ENCODE measurements around the gene A2M. TPM values are rescaled to one million over a fixed set of nuclear protein-coding genes. Genes with fewer than 3 reads are reported as not detected.

The A2M gene
- total and polyA plus RNA-seq, 2 of the 4 experiments (the other 2 are of a cell fraction): 1.1 to 3.2 TPM

GRCh38 chr12:9098115-9098452 lies 17.6 kb downstream of the A2M start:
- no peaks in the 10 kb centered on the region for H3K9me1 ChIP-seq (ENCODE audit: insufficient read depth, low read length)
- in situ Hi-C loops (cut with MboI; ENCODE audit: low sequenced_read_pairs): no loop called here
- no peak overlapping the region for H4K5ac ChIP-seq (ENCODE audit: low read depth, low read length)
- H3K9me3 ChIP-seq (ENCODE audit: control insufficient read depth, insufficient read depth, low read length): no peaks in the 10 kb centered on the region
- DNase-seq (no peak), ATAC-seq (ENCODE audit: low read depth) (no peak)
- intact Hi-C loops (cut with micrococcal nuclease): no loop called here
- no peak overlapping the region for H3K4ac ChIP-seq (ENCODE audit: low read depth, low read length)
- H4K91ac ChIP-seq (ENCODE audit: insufficient read depth, low read depth, low read length): no peak overlapping the region
- H4K20me1 ChIP-seq (ENCODE audit: insufficient read depth, low read length): no peaks in the 10 kb centered on the region
- H3K9ac ChIP-seq (ENCODE audit: low read depth, low read length): no peak overlapping the region
- no CpG with 5 or more reads among the region's 6 CpGs for WGBS, 2 experiments (ENCODE audit: extremely low coverage in 2 of 2, insufficient read length in 1 of 2)
- H2AK9ac ChIP-seq (replicated peaks; ENCODE audit: low read depth, low read length, poor library complexity): no peak overlapping the region
- no peaks in the 10 kb centered on the region for H3K79me1 ChIP-seq (ENCODE audit: low read depth in 1 of 2, low read length in 2 of 2)
- H2BK5ac ChIP-seq (ENCODE audit: low read depth, low read length, poor library complexity, severe bottlenecking): no peak overlapping the region
- no peak overlapping the region for H2AK5ac ChIP-seq (ENCODE audit: low read depth, low read length)
- no peaks in the 10 kb centered on the region for H3K4me1 ChIP-seq (ENCODE audit: control insufficient read depth, insufficient read depth, low read length)
- no peak overlapping the region for H2BK20ac ChIP-seq (ENCODE audit: low read depth, low read length)
- TF ChIP-seq SMC3 (IDR thresholded peaks at IDR 0.05; ENCODE audit: low read depth, low read length) (no peak), ELK1 (IDR thresholded peaks at IDR 0.05; ENCODE audit: borderline replicate concordance, low read depth, low read length) (no peak), MAZ (IDR thresholded peaks at IDR 0.05; ENCODE audit: borderline replicate concordance, low read depth, low read length) (no peak), RFX5 (IDR thresholded peaks at IDR 0.05; ENCODE audit: low read depth, low read length) (no peak), RCOR1 (IDR thresholded peaks at IDR 0.05; ENCODE audit: insufficient replicate concordance, low read length) (no peak), MAFK (IDR thresholded peaks at IDR 0.05; ENCODE audit: low read depth, low read length) (no peak), CHD1 (IDR thresholded peaks at IDR 0.05; ENCODE audit: low read depth, low read length) (no peak), CTCF (conservative IDR thresholded peaks at IDR 0.05; ENCODE audit: low read depth, low read length) (no peak), CEBPB (IDR thresholded peaks at IDR 0.05; ENCODE audit: low read depth, low read length) (no peak), NFE2L2 (IDR thresholded peaks at IDR 0.05; ENCODE audit: low read depth, low read length) (no peak), RAD21 (IDR thresholded peaks at IDR 0.05; ENCODE audit: low read length) (no peak), FOS (IDR thresholded peaks at IDR 0.05; ENCODE audit: low read depth, low read length) (no peak), POLR2A (IDR thresholded peaks at IDR 0.05; ENCODE audit: low read depth, low read length) (no peak), BHLHE40 (IDR thresholded peaks at IDR 0.05; ENCODE audit: low read depth, low read length) (no peak), MXI1 (IDR thresholded peaks at IDR 0.05; ENCODE audit: borderline replicate concordance, low read depth, low read length) (no peak), USF2 (IDR thresholded peaks at IDR 0.05; ENCODE audit: low read depth, low read length) (no peak)
- POLR2A ChIA-PET (ENCODE audit: unreplicated experiment): no interaction called here
- no peak overlapping the region for H3K56ac ChIP-seq (ENCODE audit: extremely low read depth, insufficient read depth, low read length)
- H3K36me3 ChIP-seq (ENCODE audit: control insufficient read depth, insufficient read depth, low read length): peaks cover 4% of the 10 kb centered on the region; the same call in 1 of the 2 replicates
- no peak overlapping the region for H3K23ac ChIP-seq (ENCODE audit: low read depth, low read length)
- CTCF ChIA-PET: interaction anchor here (0.6 kb wide), 1 partner anchor 1479 kb away, joined by 3 read pairs; no protein-coding TSS in a partner anchor
- no peak overlapping the region for H4K8ac ChIP-seq (ENCODE audit: low read depth in 2 of 2, low read length in 2 of 2)
- BruUV-seq (replicated peaks): no TSS peak
- no peak overlapping the region for H3K4me2 ChIP-seq (ENCODE audit: low read depth, low read length)
- H2BK120ac ChIP-seq (ENCODE audit: low read depth, low read length): no peak overlapping the region
- H3K27me3 ChIP-seq (ENCODE audit: control insufficient read depth, insufficient read depth, low read length): no peaks in the 10 kb centered on the region
- H2BK15ac ChIP-seq (ENCODE audit: low read depth, low read length): no peak overlapping the region
- no peak overlapping the region for H3K4me3 ChIP-seq (ENCODE audit: insufficient read depth, low read depth, low read length)
- dilution Hi-C loops (cut with HindIII; ENCODE audit: low sequenced_read_pairs, unreplicated experiment): no loop called here
- no peak overlapping the region for H3K27ac ChIP-seq (ENCODE audit: insufficient read depth, low read length)
- no peak overlapping the region for H3K14ac ChIP-seq (replicated peaks; ENCODE audit: low read depth, low read length)
- no peak overlapping the region for H3K18ac ChIP-seq (ENCODE audit: low read depth, low read length)
- H2AFZ ChIP-seq (replicated peaks; ENCODE audit: low read length, poor library complexity): no peak overlapping the region
